Measurements from ENCODE around the gene CSMD2. TPM values are rescaled to one million over a fixed set of nuclear protein-coding genes. Genes with fewer than 3 reads are reported as not detected.
"Not testable (repeated sequence)": the region's sequence is repeated elsewhere in the genome, so short reads cannot be mapped to it uniquely, and the experiment has no call there.

Gene CSMD2
- total RNA-seq, 8 experiments from 2014 or later, result 0.32 to 50.0 (median 1.2) TPM

GRCh38 chr1:34028381-34029055, 136.5 kb downstream of the CSMD2 start:
- in situ Hi-C loops (cut with MboI; ENCODE audit: low pct_unique_long_range_greater_than_20kb in 2 of 9, low sequenced_read_pairs in 9 of 9, unreplicated experiment in 9 of 9), result no loop called here
- Histone ChIP-seq H3K4me1 (replicated peaks in 1 of 2) (no peaks in the 10 kb centered on the region), H3K4me3 (no peak overlapping the region), H3K27ac (no peak overlapping the region)
- WGBS, 10 experiments, result 80 to 100% (median 87%) methylated on average over 1 to 10 of the region's 11 CpGs; no CpG with 5 or more reads in 1 of the 10 experiments
- no peak for ATAC-seq (replicated peaks in 6 of 8)

DNA sequence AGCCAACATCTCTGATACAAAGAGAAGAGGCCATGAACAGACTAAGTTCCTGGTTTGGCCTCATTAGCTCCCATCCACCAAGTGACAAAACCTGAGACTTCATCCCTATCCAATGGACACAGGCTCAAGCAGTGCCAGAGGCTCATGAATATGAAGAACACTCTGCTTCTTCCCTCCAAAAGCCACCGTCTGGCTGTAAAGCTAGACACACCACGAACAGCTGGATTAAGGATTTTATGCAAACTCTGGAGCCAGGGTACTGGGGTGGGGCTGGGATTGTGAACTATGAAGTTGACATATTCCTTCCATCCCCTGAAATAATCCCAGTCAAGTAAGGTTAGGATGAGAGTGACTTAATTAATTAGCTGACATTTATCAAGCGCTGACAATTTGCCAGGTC, 139.4 kb downstream of the CSMD2 start:
- in situ Hi-C loops (cut with MboI; ENCODE audit: low pct_unique_long_range_greater_than_20kb in 2 of 9, low sequenced_read_pairs in 9 of 9, unreplicated experiment in 9 of 9), result no loop called here
- ATAC-seq (replicated peaks in 6 of 8), result peak in 3 of 8 experiments; percentile 25 to 60 (median 58)
- Histone ChIP-seq H3K4me1 (replicated peaks in 1 of 2) (no peaks in the 10 kb centered on the region), H3K4me3 (no peak overlapping the region), H3K27ac (no peak overlapping the region)
- WGBS, 10 experiments, result 40 to 100% (median 81%) methylated on average over 1 to 3 of the region's 3 CpGs; no CpG with 5 or more reads in 4 of the 10 experiments

- Histone ChIP-seq H3K4me3 (no peak overlapping the region), H3K27ac (no peak overlapping the region), H3K4me1 (replicated peaks in 1 of 2) (no peaks in the 10 kb centered on the region)
- in situ Hi-C loops (cut with MboI; ENCODE audit: low pct_unique_long_range_greater_than_20kb in 2 of 9, low sequenced_read_pairs in 9 of 9, unreplicated experiment in 9 of 9), result no loop called here
- WGBS, 10 experiments, result 60 to 96% (median 79%) methylated on average over 1 to 4 of the region's 4 CpGs; no CpG with 5 or more reads in 1 of the 10 experiments
- ATAC-seq (replicated peaks in 6 of 8), result peak in 3 of 8 experiments; percentile 68 to 92 (median 76)
These were observed 140.5 kb downstream of the CSMD2 start for GRCh38 chr1:34024485-34024884.

GRCh38 chr1:34019741-34020552, 145.1 kb downstream of the CSMD2 start:
- Histone ChIP-seq H3K4me1 (replicated peaks in 1 of 2) (peaks cover 2 to 3% of the 10 kb centered on the region in 2 donors), H3K4me3 (no peak overlapping the region), H3K27ac (no peak overlapping the region)
- 55 to 100% (median 72%) methylated on average over 1 to 7 of the region's 7 CpGs; no CpG with 5 or more reads in 4 of the 10 experiments for WGBS, 10 experiments
- no peak for ATAC-seq (replicated peaks in 6 of 8)
- in situ Hi-C loops (cut with MboI; ENCODE audit: low pct_unique_long_range_greater_than_20kb in 2 of 9, low sequenced_read_pairs in 9 of 9, unreplicated experiment in 9 of 9), result no loop called here

DNA sequence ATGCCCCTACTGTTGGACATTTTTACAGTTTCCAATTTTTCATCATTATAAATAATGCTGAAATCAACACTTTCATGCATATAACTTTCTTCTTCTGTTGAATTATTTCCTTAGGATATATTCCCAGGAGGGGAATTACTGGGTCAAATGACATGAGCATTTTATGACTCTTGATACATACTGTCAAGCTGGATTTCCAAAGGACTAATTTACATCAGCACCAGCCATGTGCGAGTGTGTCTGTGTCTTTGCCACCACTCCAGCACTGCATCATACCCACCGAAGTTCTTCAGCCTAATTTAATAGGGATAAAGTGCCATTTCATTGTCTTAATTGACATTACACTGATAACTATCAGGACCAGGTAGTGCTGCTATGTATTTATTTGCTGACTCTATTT, 146.7 kb downstream of the CSMD2 start:
- Histone ChIP-seq H3K27ac (no peak overlapping the region), H3K4me3 (no peak overlapping the region), H3K4me1 (replicated peaks in 1 of 2) (peaks cover 2 to 3% of the 10 kb centered on the region in 2 donors)
- in situ Hi-C loops (cut with MboI; ENCODE audit: low pct_unique_long_range_greater_than_20kb in 2 of 9, low sequenced_read_pairs in 9 of 9, unreplicated experiment in 9 of 9), result no loop called here
- 11 to 64% (median 37%) methylated on average over 1 to 2 of the region's 2 CpGs; no CpG with 5 or more reads in 3 of the 10 experiments for WGBS, 10 experiments
- peak in 6 of 8 experiments; percentile 19 to 94 (median 77) for ATAC-seq (replicated peaks in 6 of 8)

GRCh38 chr1:34016281-34016680, 148.7 kb downstream of the CSMD2 start:
- ATAC-seq (replicated peaks in 6 of 8); H3K4me3 ChIP-seq; H3K4me1 ChIP-seq (replicated peaks in 1 of 2); H3K27ac ChIP-seq; in situ Hi-C loops (cut with MboI; ENCODE audit: low pct_unique_long_range_greater_than_20kb in 2 of 9, low sequenced_read_pairs in 9 of 9, unreplicated experiment in 9 of 9): not testable (repeated sequence)
- WGBS, 10 experiments, result 40 to 100% (median 89%) methylated on average over 1 to 3 of the region's 3 CpGs; no CpG with 5 or more reads in 4 of the 10 experiments

GRCh38 chr1:34013958-34014737, 150.9 kb downstream of the CSMD2 start:
- H3K4me3 ChIP-seq, result no peak overlapping the region
- H3K27ac ChIP-seq, result no peak overlapping the region
- H3K4me1 ChIP-seq (replicated peaks in 1 of 2), result peaks cover under 1 to 3% of the 10 kb centered on the region in 2 donors
- in situ Hi-C loops (cut with MboI; ENCODE audit: low pct_unique_long_range_greater_than_20kb in 2 of 9, low sequenced_read_pairs in 9 of 9, unreplicated experiment in 9 of 9), result no loop called here
- peak in 3 of 8 experiments; percentile 9 to 54 (median 28) for ATAC-seq (replicated peaks in 6 of 8)
- 40 to 100% (median 67%) methylated on average over 2 to 7 of the region's 11 CpGs; no CpG with 5 or more reads in 3 of the 10 experiments for WGBS, 10 experiments

GRCh38 chr1:34013136-34013535, 151.9 kb downstream of the CSMD2 start:
- Histone ChIP-seq H3K27ac (no peak overlapping the region), H3K4me3 (no peak overlapping the region), H3K4me1 (replicated peaks in 1 of 2) (peaks cover 0 to 3% of the 10 kb centered on the region in 2 donors)
- 20 to 93% (median 78%) methylated on average over 1 to 8 of the region's 10 CpGs; no CpG with 5 or more reads in 2 of the 10 experiments for WGBS, 10 experiments
- in situ Hi-C loops (cut with MboI; ENCODE audit: low pct_unique_long_range_greater_than_20kb in 2 of 9, low sequenced_read_pairs in 9 of 9, unreplicated experiment in 9 of 9), result no loop called here
- no peak for ATAC-seq (replicated peaks in 6 of 8)

DNA sequence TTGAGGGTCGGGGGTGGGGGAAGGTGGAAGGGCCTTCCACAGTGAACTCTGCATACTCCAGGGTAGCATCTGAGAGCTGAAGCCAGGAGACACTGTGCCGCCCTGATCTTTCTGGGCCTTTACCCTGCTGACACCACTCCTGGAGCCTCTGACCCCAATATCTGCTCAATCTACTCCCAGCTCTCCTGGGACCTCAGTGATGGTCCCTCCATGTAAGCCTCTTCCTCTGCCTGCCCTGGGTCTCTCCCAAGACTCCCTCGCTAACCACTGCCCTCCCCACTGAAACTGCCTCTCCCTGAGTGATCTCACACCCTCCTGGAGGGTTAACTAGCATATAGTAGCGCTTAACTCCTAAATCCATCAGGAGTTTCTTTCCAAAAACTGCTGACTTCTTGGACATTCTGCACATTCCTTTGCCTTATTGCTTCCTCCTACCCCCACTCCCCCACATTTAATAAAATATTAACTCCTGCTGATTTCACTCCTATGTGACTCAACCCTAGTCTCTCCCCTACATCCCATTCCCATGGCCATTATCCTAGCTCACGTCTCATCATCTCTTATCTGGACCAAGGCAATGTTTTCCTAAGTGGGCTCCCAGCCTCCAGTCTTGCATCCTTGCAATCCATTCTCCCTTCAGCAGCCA, 155.6 kb downstream of the CSMD2 start:
- in situ Hi-C loops (cut with MboI; ENCODE audit: low pct_unique_long_range_greater_than_20kb in 2 of 9, low sequenced_read_pairs in 9 of 9, unreplicated experiment in 9 of 9), result no loop called here
- peaks cover 0 to 7% of the 10 kb centered on the region in 2 donors for H3K4me1 ChIP-seq (replicated peaks in 1 of 2)
- WGBS, 10 experiments, result 60 to 100% (median 79%) methylated on average over 1 to 3 of the region's 5 CpGs; no CpG with 5 or more reads in 2 of the 10 experiments
- no peak overlapping the region for H3K27ac ChIP-seq
- no peak for ATAC-seq (replicated peaks in 6 of 8)
- H3K4me3 ChIP-seq, result no peak overlapping the region

GRCh38 chr1:34007760-34008159, 157.3 kb downstream of the CSMD2 start:
- Histone ChIP-seq H3K4me1 (replicated peaks in 1 of 2) (peaks cover 9 to 15% of the 10 kb centered on the region in 2 donors), H3K4me3 (no peak overlapping the region), H3K27ac (no peak overlapping the region)
- no peak for ATAC-seq (replicated peaks in 6 of 8)
- WGBS, 10 experiments, result 40 to 100% (median 62%) methylated on average over 1 to 2 of the region's 2 CpGs; no CpG with 5 or more reads in 1 of the 10 experiments
- in situ Hi-C loops (cut with MboI; ENCODE audit: low pct_unique_long_range_greater_than_20kb in 2 of 9, low sequenced_read_pairs in 9 of 9, unreplicated experiment in 9 of 9), result no loop called here

DNA sequence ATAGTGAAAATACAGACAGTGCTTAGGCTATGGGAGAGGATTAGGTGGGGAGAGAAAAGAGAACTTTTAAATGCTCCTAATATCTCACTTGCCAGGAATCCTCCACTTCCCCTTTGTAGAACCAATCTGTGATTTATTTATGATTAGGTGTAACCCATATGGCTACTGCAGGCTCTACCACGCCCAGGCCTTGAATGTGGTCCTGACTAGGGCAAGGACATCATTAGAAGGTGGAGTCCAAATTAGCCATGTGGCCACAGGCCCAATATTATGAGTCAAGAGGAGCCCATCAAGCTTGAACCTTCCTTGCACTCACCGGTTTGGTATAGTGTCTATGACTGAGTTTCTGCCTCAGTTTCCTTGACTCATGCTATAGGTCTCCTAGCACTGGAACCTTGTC, 159.7 kb downstream of the CSMD2 start:
- Histone ChIP-seq H3K4me3 (no peak overlapping the region), H3K4me1 (replicated peaks in 1 of 2) (peaks cover 9 to 15% of the 10 kb centered on the region in 2 donors), H3K27ac (no peak overlapping the region)
- in situ Hi-C loops (cut with MboI; ENCODE audit: low pct_unique_long_range_greater_than_20kb in 2 of 9, low sequenced_read_pairs in 9 of 9, unreplicated experiment in 9 of 9), result no loop called here
- 64 to 100% (median 78%) methylated on average over 1 to 2 of the region's 2 CpGs; no CpG with 5 or more reads in 5 of the 10 experiments for WGBS, 10 experiments
- peak in 2 of 8 experiments; percentile 72 to 85 for ATAC-seq (replicated peaks in 6 of 8)

GRCh38 chr1:34002810-34003209, 162.2 kb downstream of the CSMD2 start:
- Histone ChIP-seq H3K27ac (no peak overlapping the region), H3K4me1 (replicated peaks in 1 of 2) (peaks cover 9 to 15% of the 10 kb centered on the region in 2 donors), H3K4me3 (no peak overlapping the region)
- in situ Hi-C loops (cut with MboI; ENCODE audit: low pct_unique_long_range_greater_than_20kb in 2 of 9, low sequenced_read_pairs in 9 of 9, unreplicated experiment in 9 of 9), result no loop called here
- 75 to 100% (median 90%) methylated on average over 1 to 2 of the region's 2 CpGs; no CpG with 5 or more reads in 6 of the 10 experiments for WGBS, 10 experiments
- ATAC-seq (replicated peaks in 6 of 8), result peak in 1 of 8 experiments; percentile 32

Measured in motor neuron (in vitro differentiated cells).